AG20443 (cell line): ENCODE data around the gene SLC25A13.

Experiments
- DNase-seq: peaks from one replicate; pipeline ENCODE4 v3.0.0; 2012; ENCODE audit warnings: low spot score, mixed read lengths

Gene SLC25A13

DNA sequence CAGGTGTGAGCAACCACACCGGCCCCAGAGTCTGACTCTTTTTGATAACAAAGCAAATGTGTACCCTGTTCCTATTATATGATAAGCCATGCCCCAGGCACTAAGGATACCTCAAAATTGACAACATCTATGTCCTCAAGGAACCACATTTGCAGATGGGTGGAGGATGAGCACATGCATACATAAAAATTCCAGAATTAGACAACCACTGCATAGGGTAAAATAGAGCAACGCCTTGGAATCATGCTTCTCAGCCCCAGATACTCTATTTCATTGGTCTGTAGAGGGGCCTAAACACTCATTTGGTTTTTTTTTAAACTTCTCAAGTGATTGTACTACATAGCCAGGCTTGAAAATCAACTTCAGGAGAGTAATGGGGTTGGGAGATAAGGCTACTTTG is 78.7 kb downstream of the SLC25A13 start:
- no peak for DNase-seq

DNA sequence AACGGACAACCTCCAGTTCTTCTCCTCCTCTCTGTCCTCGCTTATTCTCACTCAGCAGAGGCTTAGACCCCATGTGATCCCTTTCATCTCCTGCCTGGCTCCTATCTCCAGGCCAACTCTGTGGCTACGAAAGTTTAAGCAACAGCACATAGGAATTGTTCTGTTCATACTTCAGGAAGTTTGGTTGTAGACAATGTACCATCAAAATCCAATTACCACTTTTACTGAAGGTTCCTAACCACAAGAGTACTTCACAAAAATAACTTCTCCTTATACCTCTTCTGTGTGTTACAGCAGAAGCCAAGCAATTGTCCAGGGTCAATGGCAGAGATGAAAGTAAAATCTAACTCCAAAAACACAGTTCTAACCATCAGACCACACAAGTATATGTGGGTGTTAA is 80.0 kb downstream of the SLC25A13 start:
- no peak for DNase-seq

GRCh38 chr7:96238976-96239766 is 82.7 kb downstream of the SLC25A13 start:
- no peak for DNase-seq

GRCh38 chr7:96238474-96238873 is 83.4 kb downstream of the SLC25A13 start:
- DNase-seq: no peak

DNA sequence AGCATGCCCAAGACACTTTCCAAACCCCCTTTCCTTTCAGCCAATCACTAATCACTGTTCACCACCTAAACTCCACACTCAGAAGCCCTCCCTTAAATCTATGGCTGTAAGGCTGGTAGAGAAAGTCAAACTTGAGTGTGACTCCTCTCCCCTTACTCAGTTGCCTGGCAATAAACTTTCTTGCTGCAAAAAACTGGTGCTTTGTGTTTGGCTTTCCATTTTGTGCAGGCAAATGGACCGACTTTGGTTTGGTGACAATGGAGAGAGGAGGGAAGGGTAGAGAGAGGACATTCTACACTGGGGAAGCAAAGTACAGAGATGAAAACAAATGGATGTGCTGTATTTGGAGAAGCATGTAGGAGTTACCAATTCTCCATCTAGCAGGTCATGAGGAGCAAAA is 84.9 kb downstream of the SLC25A13 start:
- DNase-seq: no peak

GRCh38 chr7:96236198-96237039 is 85.5 kb downstream of the SLC25A13 start:
- peak; percentile 40 for DNase-seq

DNA sequence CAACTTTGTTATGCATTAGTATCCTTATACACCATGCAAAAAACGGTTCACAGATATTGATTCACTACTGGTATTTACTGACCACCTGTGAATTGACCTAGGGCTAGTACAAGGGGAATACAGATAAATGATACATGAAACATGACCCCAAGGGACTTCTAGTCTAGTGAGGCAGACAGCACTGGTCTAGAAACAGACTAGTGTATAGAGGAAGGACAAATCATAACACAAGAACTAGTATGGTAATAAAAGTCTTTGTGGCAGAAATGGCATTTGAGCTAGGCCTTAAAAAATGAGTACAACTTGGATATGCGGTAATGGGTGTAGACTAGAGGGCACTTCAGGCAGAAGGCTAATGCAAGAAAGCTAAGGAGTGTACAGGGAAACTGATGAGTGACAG is 86.6 kb downstream of the SLC25A13 start:
- DNase-seq: no peak

GRCh38 chr7:96233528-96234154 is 88.3 kb downstream of the SLC25A13 start:
- no peak for DNase-seq

DNA sequence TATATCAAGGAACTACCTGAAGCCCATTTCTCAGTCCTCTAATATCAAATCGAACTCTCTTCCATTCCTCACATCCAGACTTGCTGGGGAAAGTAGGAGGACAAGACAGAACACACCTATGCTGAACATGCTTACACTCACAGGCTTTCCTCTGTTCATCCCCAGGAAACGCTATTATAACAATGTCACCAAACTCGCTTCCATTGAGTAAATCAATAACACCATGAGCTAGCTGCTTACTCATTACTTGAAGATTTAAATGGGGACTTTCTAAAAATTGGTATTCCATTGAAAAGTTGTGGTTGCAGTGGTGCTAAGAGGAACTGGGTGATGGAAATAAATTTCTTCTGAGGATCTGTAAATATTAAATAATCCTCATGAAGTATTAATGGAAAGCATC is 88.8 kb downstream of the SLC25A13 start:
- no peak for DNase-seq

DNA sequence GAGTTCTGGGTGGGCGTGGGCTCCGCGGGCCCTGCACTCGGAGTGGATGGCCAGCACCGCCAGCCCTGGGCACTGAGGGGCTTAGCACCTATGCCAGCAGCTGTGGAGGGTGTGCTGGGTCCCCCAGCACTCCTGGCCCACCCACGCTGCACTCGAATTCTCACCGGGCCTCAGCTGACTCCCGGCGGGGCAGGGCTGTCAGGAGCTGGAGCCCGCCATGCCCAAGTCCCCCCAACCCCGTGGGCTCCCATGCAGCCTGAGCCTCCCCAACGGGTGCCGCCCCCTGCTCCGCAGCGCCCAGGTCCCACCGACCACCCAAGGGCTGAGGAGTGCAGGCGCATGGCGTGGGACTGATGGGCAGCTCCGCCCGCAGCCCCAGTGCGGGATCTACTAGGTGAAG is 93.1 kb downstream of the SLC25A13 start:
- no peak for DNase-seq

GRCh38 chr7:96225251-96225650 is 96.6 kb downstream of the SLC25A13 start:
- no peak for DNase-seq

- no peak for DNase-seq
Observed at GRCh38 chr7:96224685-96225084, 97.2 kb downstream of the SLC25A13 start.

GRCh38 chr7:96224073-96224472 is 97.8 kb downstream of the SLC25A13 start:
- DNase-seq: no peak

DNA sequence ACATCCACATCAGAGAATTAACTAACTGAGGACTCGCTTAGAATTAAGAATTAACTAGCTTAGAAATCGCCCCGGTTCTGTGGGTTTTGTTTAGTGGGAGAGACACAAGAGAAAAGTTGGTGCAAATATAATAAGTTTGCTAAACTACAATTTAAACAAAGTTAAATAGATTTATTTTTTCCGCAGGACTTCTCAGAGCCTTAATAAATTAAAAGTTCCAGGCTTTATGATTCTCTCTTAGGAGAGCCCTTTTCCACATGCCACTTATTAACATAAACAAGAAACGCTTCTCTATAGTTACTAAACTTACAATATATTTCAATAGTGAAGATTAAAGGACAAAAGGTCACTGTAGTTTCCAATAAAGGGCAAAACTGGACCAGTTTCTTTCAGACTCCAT is 100.0 kb downstream of the SLC25A13 start:
- no peak for DNase-seq

DNA sequence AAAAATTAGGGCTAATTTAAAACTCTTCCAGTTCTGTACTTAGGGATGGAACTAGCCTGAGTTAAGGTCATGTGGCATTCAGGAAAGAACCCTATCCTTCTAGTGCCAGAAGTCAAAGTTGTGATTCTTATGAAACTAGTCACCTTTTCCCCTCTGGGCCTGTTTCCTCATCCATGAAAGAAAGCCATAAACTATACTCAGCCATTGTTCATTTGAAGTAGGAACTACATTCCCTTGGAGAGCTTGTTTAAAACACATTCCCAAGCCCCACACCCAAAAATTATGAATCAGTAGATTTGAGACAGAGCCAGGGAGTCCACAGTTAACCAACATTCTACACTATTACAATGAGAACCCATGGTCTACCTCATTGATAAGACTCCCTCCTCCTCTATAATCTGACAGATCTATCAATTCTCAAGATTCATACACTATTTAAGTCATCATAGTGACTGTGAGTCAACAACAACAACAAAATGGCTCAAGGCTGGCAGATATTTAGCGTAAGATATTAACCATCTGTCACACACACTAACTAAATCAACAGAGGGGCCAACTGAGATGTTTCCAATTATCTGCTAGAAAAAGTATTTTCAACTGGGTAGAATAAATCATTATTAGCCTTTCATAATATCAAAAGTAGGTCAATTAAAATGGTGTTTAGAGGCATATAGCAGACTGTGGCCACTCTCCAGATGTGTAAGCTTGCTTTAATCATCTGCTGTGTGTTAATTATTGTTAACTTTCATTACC is 102.3 kb downstream of the SLC25A13 start:
- DNase-seq: peak; percentile 51

DNA sequence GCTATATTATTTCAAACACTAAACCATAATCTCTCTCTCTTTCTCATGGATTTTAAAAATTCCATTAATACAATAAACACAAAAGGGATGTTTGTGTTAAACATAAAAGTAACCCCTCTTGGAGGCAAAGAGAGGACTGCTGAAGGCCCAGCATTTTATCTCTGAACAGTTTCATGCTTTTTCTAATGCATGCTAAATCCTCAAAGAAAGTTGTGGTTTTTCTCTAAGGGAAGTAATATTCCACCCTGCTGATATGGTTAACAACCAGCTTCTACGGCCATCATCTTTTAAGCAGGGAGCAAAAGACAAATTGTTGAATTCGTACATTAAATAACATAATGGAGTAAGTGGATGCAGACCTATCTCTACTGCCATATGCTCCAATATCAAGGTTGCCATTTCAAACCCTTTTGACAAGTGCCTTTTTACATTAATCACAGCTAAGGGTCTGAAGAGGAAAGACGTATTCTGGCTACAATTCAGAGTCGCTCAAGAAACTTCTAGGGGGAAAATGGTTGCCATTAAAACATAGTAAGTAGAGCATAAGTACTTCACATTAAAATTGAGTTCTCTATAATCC is 103.1 kb downstream of the SLC25A13 start:
- DNase-seq: no peak

- DNase-seq: no peak
Observed at GRCh38 chr7:96217147-96217546, 104.8 kb downstream of the SLC25A13 start.

- DNase-seq: no peak
Observed at GRCh38 chr7:96216373-96216772, 105.5 kb downstream of the SLC25A13 start.

DNA sequence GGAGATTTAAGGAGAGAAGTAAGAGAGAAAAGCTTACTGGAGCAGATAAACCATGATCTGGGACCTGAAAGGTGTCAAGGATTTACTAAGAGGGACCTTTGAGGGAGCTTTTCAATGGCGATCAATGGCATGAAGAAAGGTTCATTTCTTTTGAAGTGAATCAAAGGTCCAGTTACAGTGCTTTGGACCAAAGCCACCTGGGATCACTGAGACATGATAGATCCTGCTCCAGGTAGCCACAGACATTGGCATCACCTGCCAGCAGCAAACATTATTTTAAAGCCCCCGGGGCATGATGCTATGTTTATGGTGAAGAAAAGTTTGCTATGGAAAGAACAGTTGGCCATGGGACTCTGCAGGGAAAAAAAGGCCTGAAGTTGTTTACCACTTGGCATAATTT is 109.4 kb downstream of the SLC25A13 start:
- no peak for DNase-seq

GRCh38 chr7:96211954-96212353 is 109.9 kb downstream of the SLC25A13 start:
- DNase-seq: no peak

DNA sequence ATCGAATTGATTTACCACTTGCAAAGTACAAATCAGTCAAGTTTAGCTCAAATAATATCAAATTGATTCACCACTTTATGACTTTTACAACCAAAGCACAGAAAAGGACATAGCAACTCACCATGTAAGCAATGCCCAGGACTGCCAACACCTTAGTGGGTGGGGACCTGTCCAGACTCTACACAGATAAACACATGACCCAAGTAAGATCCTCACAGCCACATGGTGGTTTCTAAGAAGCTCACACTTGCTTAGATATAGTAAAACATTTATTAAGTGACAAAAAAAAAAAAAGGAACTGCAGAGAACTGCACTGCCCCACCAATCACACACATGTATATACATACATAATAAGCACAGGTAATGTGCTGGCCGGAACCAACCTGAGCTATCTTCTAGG is 116.2 kb downstream of the SLC25A13 start:
- no peak for DNase-seq

DNA sequence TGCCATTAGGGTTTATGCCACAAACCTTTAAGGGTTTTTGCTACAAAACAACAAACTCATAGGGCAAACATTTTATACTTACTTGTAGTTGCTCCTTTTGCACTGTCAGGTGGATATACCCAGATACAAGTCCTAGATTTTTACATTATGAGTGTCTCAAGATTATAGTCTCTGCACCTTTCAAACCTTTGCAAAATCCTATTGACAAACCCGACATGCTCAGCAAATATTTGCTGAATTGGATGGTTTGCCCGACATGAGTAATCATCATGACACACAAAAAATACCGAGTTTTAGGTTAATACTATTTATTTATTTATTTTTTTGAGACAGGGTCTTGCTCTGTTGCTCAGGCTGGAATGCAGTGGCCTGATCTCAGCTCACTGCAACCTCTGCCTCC is 117.3 kb downstream of the SLC25A13 start:
- DNase-seq: no peak
